Neural cell (in vitro differentiated cells): ENCODE results near the gene ZNF716. TPM values are rescaled to one million over a fixed set of nuclear protein-coding genes. Genes with fewer than 3 reads are reported as not detected.
"Not testable (repeated sequence)": the region's sequence is repeated elsewhere in the genome, so short reads cannot be mapped to it uniquely, and the experiment has no call there.

Source experiments
- H2AFZ ChIP-seq: fragments of 200-600, 300-800 bp; sonication (generic), shearing (Covaris generic); 2 replicates; pipeline ENCODE4 v1.6.0; 2014; ENCODE audit warnings: low read depth, mild to moderate bottlenecking, antibody characterized with exemption, low read length, moderate library complexity
- H3F3A ChIP-seq: fragments of 200-600 bp; shearing (Covaris generic); 2 replicates; pipeline ENCODE4 v1.6.1; 2016; ENCODE audit warnings: mild to moderate bottlenecking, moderate library complexity, mixed read lengths, antibody characterized with exemption, low read length; ENCODE audit not compliant: insufficient read depth, poor library complexity, severe bottlenecking
- H3K27ac ChIP-seq: fragments of 200-600, 300-800 bp; sonication (generic), shearing (Covaris generic); 2 replicates; pipeline ENCODE4 v1.5.1; 2014; ENCODE audit warnings: mild to moderate bottlenecking, low read length, moderate library complexity
- H3K27me3 ChIP-seq: fragments of 300-800, 200-600 bp; sonication (generic), shearing (Covaris generic); 2 replicates; pipeline ENCODE4 v1.6.0; 2014; ENCODE audit warnings: mild to moderate bottlenecking, low read depth, low read length, moderate library complexity; ENCODE audit not compliant: insufficient read depth
- H3K36me3 ChIP-seq: fragments of 300-800, 200-600 bp; sonication (generic), shearing (Covaris generic); 2 replicates; pipeline ENCODE4 v1.5.1; 2014; ENCODE audit warnings: mild to moderate bottlenecking, antibody characterized with exemption, low read length, moderate library complexity; ENCODE audit not compliant: insufficient read depth
- H3K4me2 ChIP-seq: fragments of 300-800, 200-600 bp; sonication (generic), shearing (Covaris generic); 2 replicates; pipeline ENCODE4 v1.6.0; 2014; ENCODE audit warnings: mild to moderate bottlenecking, low read length
- H3K4me3 ChIP-seq: fragments of 300-800, 200-600 bp; sonication (generic), shearing (Covaris generic); 2 replicates; pipeline ENCODE4 v1.5.1; 2014; ENCODE audit warnings: mild to moderate bottlenecking, low read length, moderate library complexity
- H3K79me2 ChIP-seq: fragments of 200-600 bp; shearing (Covaris generic); replicated peaks from 2 replicates; pipeline ENCODE4 v1.6.0; 2014; ENCODE audit warnings: mild to moderate bottlenecking, low read length, moderate library complexity; ENCODE audit not compliant: insufficient read depth
- H3K9ac ChIP-seq: fragments of 300-800, 200-600 bp; sonication (generic), shearing (Covaris generic); 2 replicates; pipeline ENCODE4 v1.6.1; 2016; ENCODE audit warnings: mild to moderate bottlenecking, low read length, mixed read lengths
- H3K9me2 ChIP-seq: fragments of 200-600 bp; shearing (Covaris generic); 2 replicates; pipeline ENCODE4 v1.6.1; 2016; ENCODE audit warnings: mild to moderate bottlenecking, low read length, mixed read lengths; ENCODE audit not compliant: insufficient read depth
- H3K9me3 ChIP-seq: fragments of 200-600, 300-800 bp; sonication (generic), shearing (Covaris generic); 2 replicates; pipeline ENCODE4 v1.6.1; 2016; ENCODE audit warnings: mild to moderate bottlenecking, mixed run types, low read length, moderate library complexity, mixed read lengths
- H4K20me1 ChIP-seq: fragments of 200-600 bp; shearing (Covaris generic); 2 replicates; pipeline ENCODE4 v1.6.1; 2016; ENCODE audit warnings: mild to moderate bottlenecking, mixed run types; ENCODE audit not compliant: insufficient read depth
- CTCF ChIP-seq: fragments of 450-650 bp; IDR thresholded peaks from 2 replicates; pipeline ENCODE4 v1.5.1; 2014; ENCODE audit warnings: antibody characterized with exemption, mild to moderate bottlenecking, moderate library complexity; ENCODE audit not compliant: poor library complexity, severe bottlenecking
- EP300 ChIP-seq: fragments of 450-650 bp; conservative IDR thresholded peaks from 2 replicates; pipeline ENCODE4 v1.6.1; 2014; ENCODE audit warnings: antibody characterized with exemption, mild to moderate bottlenecking, moderate library complexity; ENCODE audit not compliant: poor library complexity, severe bottlenecking
- EZH2 ChIP-seq: fragments of 200-600, 300-800 bp; shearing (Covaris generic), sonication (generic); IDR thresholded peaks from 2 replicates; pipeline ENCODE4 v1.6.1; 2014; ENCODE audit warnings: antibody characterized with exemption, low read length, borderline replicate concordance, mild to moderate bottlenecking; ENCODE audit not compliant: insufficient read depth, poor library complexity, severe bottlenecking
- MXI1 ChIP-seq: fragments of 450-650 bp; conservative IDR thresholded peaks from 2 replicates; pipeline ENCODE4 v1.6.1; 2014; ENCODE audit warnings: antibody characterized with exemption, mild to moderate bottlenecking; ENCODE audit not compliant: poor library complexity, severe bottlenecking
- POLR2AphosphoS5 ChIP-seq: IDR thresholded peaks from 2 replicates; pipeline ENCODE4 v1.6.1; 2012
- RAD21 ChIP-seq: fragments of 450-650 bp; conservative IDR thresholded peaks from 2 replicates; pipeline ENCODE4 v1.6.1; 2014; ENCODE audit warnings: antibody characterized with exemption, mild to moderate bottlenecking, moderate library complexity
- REST ChIP-seq: IDR thresholded peaks from 2 replicates; pipeline ENCODE4 v1.6.1; 2012; ENCODE audit warnings: borderline replicate concordance
- SMC3 ChIP-seq: fragments of 450-650 bp; conservative IDR thresholded peaks from 2 replicates; pipeline ENCODE4 v1.6.1; 2014; ENCODE audit warnings: antibody characterized with exemption, mild to moderate bottlenecking, moderate library complexity; ENCODE audit not compliant: poor library complexity
- TAF1 ChIP-seq: IDR thresholded peaks from 2 replicates; pipeline ENCODE4 v1.6.1; 2012; ENCODE audit warnings: low read depth
- polyA minus RNA-seq: library from RNA; depleted of rRNA, polyadenylated mRNA; stranded (reverse); fragments of >200 nt; gene quantifications from 2 replicates; pipeline ENCODE4 v1.2.3, GENCODE V29; 2014
- polyA plus RNA-seq: library from polyadenylated mRNA; depleted of rRNA; stranded (reverse); fragments of >200 nt; gene quantifications from 2 replicates; pipeline ENCODE4 v1.2.3, GENCODE V29; 2014

Gene ZNF716
- polyA plus RNA-seq (not detected in 2 replicates), polyA minus RNA-seq (not detected in 2 replicates)

GRCh38 chr7:57449904-57450303, at the start of gene ZNF716:
TSS of gene ZNF716 (plus strand) at chr7:57450177. CDS start at chr7:57450289, 112 bp downstream.
- Histone ChIP-seq H3K4me2 (no peak within 1 kb of the TSS), H3K9me2 (no peaks in the 10 kb centered on the region), H2AFZ (no peak within 1 kb of the TSS), H4K20me1 (no peaks in the 10 kb centered on the region), H3K36me3 (no peaks in the 10 kb centered on the region), H3K9ac (no peak within 1 kb of the TSS), H3K4me3 (no peak within 1 kb of the TSS), H3K27ac (no peak within 1 kb of the TSS), H3F3A (no peaks in the 10 kb centered on the region), H3K27me3 (no peaks in the 10 kb centered on the region), H3K79me2 (no peaks in the 10 kb centered on the region), H3K9me3 (no peaks in the 10 kb centered on the region)
- TF ChIP-seq MXI1 (no peak), EZH2 (no peak), EP300 (no peak), TAF1 (no peak), POLR2AphosphoS5 (no peak), REST (no peak), SMC3 (no peak), CTCF (no peak)

- H3K9ac ChIP-seq: no peak overlapping the region
- H3K36me3 ChIP-seq: no peaks in the 10 kb centered on the region
- H2AFZ ChIP-seq: no peak overlapping the region
- TF ChIP-seq MXI1 (no peak), EZH2 (no peak), EP300 (no peak), POLR2AphosphoS5 (no peak), SMC3 (no peak), RAD21 (no peak), REST (no peak), CTCF (no peak), TAF1 (no peak)
- no peak overlapping the region for H3K4me2 ChIP-seq
- no peaks in the 10 kb centered on the region for H3K9me2 ChIP-seq
- H3K9me3 ChIP-seq: peaks cover 3% of the 10 kb centered on the region
- H3K27ac ChIP-seq: no peak overlapping the region
- H3K27me3 ChIP-seq: no peaks in the 10 kb centered on the region
- no peaks in the 10 kb centered on the region for H3K79me2 ChIP-seq
- no peak overlapping the region for H3K4me3 ChIP-seq
- H3F3A ChIP-seq: no peaks in the 10 kb centered on the region
- no peaks in the 10 kb centered on the region for H4K20me1 ChIP-seq
Observed at GRCh38 chr7:57400531-57401155, 49.3 kb upstream of the ZNF716 start.

GRCh38 chr7:57403051-57403450, 46.9 kb upstream of the ZNF716 start:
- not testable (repeated sequence) for H3K79me2 ChIP-seq, H3K4me3 ChIP-seq, H3K4me2 ChIP-seq, H3K36me3 ChIP-seq, H3K9ac ChIP-seq, H3F3A ChIP-seq, H4K20me1 ChIP-seq, H3K27ac ChIP-seq, H2AFZ ChIP-seq, H3K9me3 ChIP-seq, H3K27me3 ChIP-seq, H3K9me2 ChIP-seq
